Neural crest cell (in vitro differentiated cells): ENCODE results near the gene MTCL1. TPM values are rescaled to one million over a fixed set of nuclear protein-coding genes. Genes with fewer than 3 reads are reported as not detected.

Experiments
- DNase-seq: peaks from one replicate; pipeline ENCODE4 v3.0.0; 2021; ENCODE audit warnings: low read depth, mixed read lengths, low spot score
- H3K27ac Mint-ChIP-seq: one replicate; pipeline ENCODE4 v1.8.0; 2021; ENCODE audit warnings: mild to moderate bottlenecking, mixed read lengths; ENCODE audit not compliant: unreplicated experiment
- H3K27me3 Mint-ChIP-seq: 2 replicates; pipeline ENCODE4 v1.8.0; 2021; ENCODE audit warnings: low read depth, mild to moderate bottlenecking, mixed read lengths
- H3K36me3 Mint-ChIP-seq: 2 replicates; pipeline ENCODE4 v1.8.0; 2021; ENCODE audit warnings: low read depth, mild to moderate bottlenecking, mixed read lengths
- H3K4me1 Mint-ChIP-seq: 2 replicates; pipeline ENCODE4 v1.8.0; 2021; ENCODE audit warnings: mixed read lengths
- H3K4me3 Mint-ChIP-seq: one replicate; pipeline ENCODE4 v1.8.0; 2021; ENCODE audit warnings: mild to moderate bottlenecking, mixed read lengths
- H3K9me3 Mint-ChIP-seq: 2 replicates; pipeline ENCODE4 v1.8.0; 2021; ENCODE audit warnings: mixed read lengths
- CTCF ChIP-seq: fragments of 200-600 bp; sonication (generic); conservative IDR thresholded peaks from 2 replicates; pipeline ENCODE4 v1.5.0; 2021; ENCODE audit warnings: antibody characterized with exemption, mild to moderate bottlenecking
- long read RNA-seq: library from polyadenylated mRNA; unstranded; transcript quantifications from one replicate; pipeline ENCODE4 v2.0.0, GENCODE V29; 2020
- total RNA-seq: library from RNA; stranded (reverse); gene quantifications from 2 replicates; pipeline ENCODE4 v1.2.1, GENCODE V29; 2021

Gene MTCL1
- 17.8 and 18.4 TPM in 2 replicates for total RNA-seq
- long read RNA-seq, partial matches to known transcripts = 2 of 4 reads
- long read RNA-seq, other reads (novel, unspliced or antisense) = 0 of 4 reads

GRCh38 chr18:8705238-8705960 is at the start of gene MTCL1:
MTCL1 (plus strand) TSS chr18:8705556; CDS start chr18:8705661, 105 bp downstream.
- Mint-ChIP-seq H3K4me3 (peak within 1 kb of the TSS; percentile 93), H3K9me3 (no peaks in the 10 kb centered on the region), H3K4me1 (peaks cover 26% of the 10 kb centered on the region), H3K27ac (peak within 1 kb of the TSS; percentile 37), H3K36me3 (no peaks in the 10 kb centered on the region), H3K27me3 (peaks cover 40% of the 10 kb centered on the region)
- no peak for TF ChIP-seq CTCF
- DNase-seq = peak; percentile 30

- Mint-ChIP-seq H3K9me3 (no peaks in the 10 kb centered on the region), H3K27ac (no peak overlapping the region), H3K4me1 (peaks cover 24% of the 10 kb centered on the region), H3K4me3 (no peak overlapping the region), H3K27me3 (peaks cover 16% of the 10 kb centered on the region), H3K36me3 (no peaks in the 10 kb centered on the region)
- DNase-seq = no peak
- no peak for TF ChIP-seq CTCF
Measured at GRCh38 chr18:8656232-8656631, 49.1 kb upstream of the MTCL1 start.

- Mint-ChIP-seq H3K4me1 (peaks cover 34% of the 10 kb centered on the region), H3K4me3 (peak overlapping the region; percentile 1), H3K36me3 (no peaks in the 10 kb centered on the region), H3K9me3 (no peaks in the 10 kb centered on the region), H3K27ac (peak overlapping the region; percentile 2), H3K27me3 (peaks cover 18% of the 10 kb centered on the region)
- TF ChIP-seq CTCF = no peak
- no peak for DNase-seq
Measured at GRCh38 chr18:8657050-8657820, 48.1 kb upstream of the MTCL1 start.

- H3K27me3 Mint-ChIP-seq = peaks cover 20% of the 10 kb centered on the region
Measured at GRCh38 chr18:8657873-8658470, 47.4 kb upstream of the MTCL1 start.

More at GRCh38 chr18:8657873-8658470, 47.4 kb upstream of the MTCL1 start:
- Mint-ChIP-seq H3K36me3 (no peaks in the 10 kb centered on the region), H3K9me3 (no peaks in the 10 kb centered on the region), H3K27ac (peak overlapping the region; percentile 2), H3K4me1 (peaks cover 41% of the 10 kb centered on the region), H3K4me3 (no peak overlapping the region)
- no peak for DNase-seq
- no peak for TF ChIP-seq CTCF
